Muscle layer of colon (tissue), 2 donors: ENCODE results near the gene IZUMO2.
A peak's percentile ranks its signal among the peaks of the same experiment; 100 is the strongest.
"Not testable (repeated sequence)": the region's sequence is repeated elsewhere in the genome, so short reads cannot be mapped to it uniquely, and the experiment has no call there.

ENCODE experiments used
- H3K27ac ChIP-seq: one replicate; pipeline ENCODE4 v1.7.0; 2013; ENCODE audit warnings: low read depth, mild to moderate bottlenecking, low read length, moderate library complexity
- H3K27me3 ChIP-seq, 2 donors: one replicate each; pipeline ENCODE4 v1.7.0; 2013; ENCODE audit warnings: low read length in 2 of 2, mild to moderate bottlenecking in 2 of 2; ENCODE audit not compliant: insufficient read depth in 2 of 2, control insufficient read depth in 1 of 2
- H3K36me3 ChIP-seq: one replicate; pipeline ENCODE4 v1.7.0; 2013; ENCODE audit warnings: mild to moderate bottlenecking, low read length; ENCODE audit not compliant: insufficient read depth
- H3K4me1 ChIP-seq: one replicate; pipeline ENCODE4 v1.7.0; 2013; ENCODE audit warnings: mild to moderate bottlenecking, low read length; ENCODE audit not compliant: insufficient read depth
- H3K4me3 ChIP-seq, 2 donors: one replicate each; pipeline ENCODE4 v1.7.0; 2013; ENCODE audit warnings: low read length in 2 of 2, low read depth in 1 of 2, mild to moderate bottlenecking in 1 of 2, moderate library complexity in 1 of 2
- H3K9ac ChIP-seq: one replicate; pipeline ENCODE4 v1.7.0; 2013; ENCODE audit warnings: low read length
- H3K9me3 ChIP-seq: one replicate; pipeline ENCODE4 v1.7.0; 2013; ENCODE audit warnings: mild to moderate bottlenecking, low read length
- donor health status: abdominal sarcoma.
- donor health status: Adenocarcinoma of cecum.

The IZUMO2 gene

DNA sequence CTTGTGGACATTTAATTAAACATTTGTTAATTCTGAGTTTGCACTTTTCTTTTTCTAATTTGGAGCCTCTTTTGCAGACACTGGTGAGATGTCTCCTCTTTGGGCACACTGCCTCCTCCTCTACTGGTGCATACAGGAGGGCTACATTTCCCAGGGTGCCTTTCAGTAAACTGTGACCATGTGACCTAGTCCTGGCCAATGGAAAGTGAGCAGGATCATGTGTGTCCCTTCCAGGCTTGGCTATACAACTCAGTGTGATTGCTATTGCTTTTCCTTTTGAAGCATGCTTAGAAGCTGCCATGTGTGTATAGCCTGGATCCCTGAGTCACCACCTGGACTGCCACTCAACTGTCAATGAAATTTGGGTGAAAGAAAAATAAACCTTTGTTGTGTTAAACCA lies 4.5 kb downstream of the IZUMO2 start:
- Histone ChIP-seq H3K4me3 (no peak overlapping the region), H3K9ac (no peak overlapping the region), H3K9me3 (peaks cover 8% of the 10 kb centered on the region), H3K27ac (no peak overlapping the region), H3K4me1 (no peaks in the 10 kb centered on the region), H3K27me3 (peaks cover 0 to 5% of the 10 kb centered on the region in 2 donors), H3K36me3 (no peaks in the 10 kb centered on the region)

DNA sequence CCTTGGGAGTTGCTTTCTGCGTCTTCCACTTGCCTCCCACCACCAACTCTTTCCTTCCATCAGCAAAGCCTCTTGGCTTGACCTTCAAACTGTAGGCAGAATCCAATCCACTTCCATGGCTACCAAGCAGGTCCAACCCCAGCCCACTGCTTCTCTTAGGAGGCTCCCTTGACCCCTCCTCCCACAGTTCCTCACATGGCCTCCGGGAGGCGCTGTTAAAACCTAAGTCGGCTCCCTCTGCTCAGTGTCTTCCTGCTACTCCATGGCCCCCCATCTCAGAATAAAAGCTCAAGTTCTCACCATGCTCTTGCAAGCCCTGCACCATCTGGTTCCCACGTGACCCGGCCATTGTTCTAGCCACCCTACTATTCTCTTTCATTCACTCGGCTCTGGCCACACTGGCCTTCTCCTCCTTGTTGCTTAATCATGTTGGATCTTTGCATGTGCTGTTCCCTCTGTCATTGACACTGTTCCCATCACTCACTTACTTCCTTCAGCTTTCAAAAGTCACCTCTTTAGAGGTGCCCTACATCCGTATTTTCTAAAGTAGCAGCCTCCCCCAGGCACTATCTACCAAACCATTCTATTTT lies 7.5 kb downstream of the IZUMO2 start:
- no peak overlapping the region for H3K27ac ChIP-seq
- H3K4me3 ChIP-seq: no peak overlapping the region
- H3K36me3 ChIP-seq: no peaks in the 10 kb centered on the region
- H3K4me1 ChIP-seq: no peaks in the 10 kb centered on the region
- no peak overlapping the region for H3K9ac ChIP-seq
- H3K27me3 ChIP-seq: no peaks in the 10 kb centered on the region
- peaks cover 8% of the 10 kb centered on the region for H3K9me3 ChIP-seq

- no peaks in the 10 kb centered on the region for H3K36me3 ChIP-seq
- H3K9ac ChIP-seq: no peak overlapping the region
- no peak overlapping the region for H3K4me3 ChIP-seq
- H3K27me3 ChIP-seq: peaks cover 0 to 6% of the 10 kb centered on the region in 2 donors
- peaks cover 8% of the 10 kb centered on the region for H3K9me3 ChIP-seq
- no peak overlapping the region for H3K27ac ChIP-seq
- H3K4me1 ChIP-seq: no peaks in the 10 kb centered on the region
Observed at GRCh38 chr19:50154529-50154928, 8.6 kb downstream of the IZUMO2 start.

- H3K9ac ChIP-seq: no peak overlapping the region
- H3K4me3 ChIP-seq: no peak overlapping the region
- H3K4me1 ChIP-seq: no peaks in the 10 kb centered on the region
- H3K9me3 ChIP-seq: no peaks in the 10 kb centered on the region
- H3K27ac ChIP-seq: no peak overlapping the region
- H3K27me3 ChIP-seq: peaks cover 0 to 6% of the 10 kb centered on the region in 2 donors
- no peaks in the 10 kb centered on the region for H3K36me3 ChIP-seq
Observed at GRCh38 chr19:50152578-50152977, 10.5 kb downstream of the IZUMO2 start.

DNA sequence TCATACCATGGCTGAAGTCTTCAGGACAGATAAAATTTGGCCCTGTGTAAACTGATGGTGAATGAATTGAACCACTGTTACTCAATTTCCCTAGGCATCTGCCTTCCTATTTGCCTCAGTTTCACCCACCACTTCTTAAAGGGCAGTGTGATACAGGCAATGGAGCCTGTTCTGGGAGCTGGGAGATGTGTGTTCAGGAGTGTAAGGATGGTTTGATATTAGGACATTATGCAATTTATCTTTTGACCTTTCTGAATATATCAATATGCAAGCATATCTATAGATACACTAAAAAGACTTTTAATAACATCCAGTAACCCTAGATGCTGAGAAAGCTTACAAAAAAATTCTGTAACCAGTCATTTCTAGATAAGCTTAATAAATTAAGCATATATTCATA lies 14.6 kb downstream of the IZUMO2 start:
- Histone ChIP-seq H3K27ac (no peak overlapping the region), H3K9ac (no peak overlapping the region), H3K36me3 (no peaks in the 10 kb centered on the region), H3K4me1 (no peaks in the 10 kb centered on the region), H3K27me3 (peaks cover 0 to 6% of the 10 kb centered on the region in 2 donors), H3K9me3 (no peaks in the 10 kb centered on the region), H3K4me3 (peak overlapping the region in 1 of 2 donors; percentile 76)

GRCh38 chr19:50147462-50148423 lies 15.3 kb downstream of the IZUMO2 start:
- H3K27ac ChIP-seq: peak overlapping the region; percentile 54
- H3K36me3 ChIP-seq: no peaks in the 10 kb centered on the region
- peak overlapping the region; percentile 63 to 76 for H3K4me3 ChIP-seq
- H3K27me3 ChIP-seq: peaks cover 0 to 6% of the 10 kb centered on the region in 2 donors
- H3K9me3 ChIP-seq: no peaks in the 10 kb centered on the region
- no peaks in the 10 kb centered on the region for H3K4me1 ChIP-seq
- peak overlapping the region; percentile 38 for H3K9ac ChIP-seq

DNA sequence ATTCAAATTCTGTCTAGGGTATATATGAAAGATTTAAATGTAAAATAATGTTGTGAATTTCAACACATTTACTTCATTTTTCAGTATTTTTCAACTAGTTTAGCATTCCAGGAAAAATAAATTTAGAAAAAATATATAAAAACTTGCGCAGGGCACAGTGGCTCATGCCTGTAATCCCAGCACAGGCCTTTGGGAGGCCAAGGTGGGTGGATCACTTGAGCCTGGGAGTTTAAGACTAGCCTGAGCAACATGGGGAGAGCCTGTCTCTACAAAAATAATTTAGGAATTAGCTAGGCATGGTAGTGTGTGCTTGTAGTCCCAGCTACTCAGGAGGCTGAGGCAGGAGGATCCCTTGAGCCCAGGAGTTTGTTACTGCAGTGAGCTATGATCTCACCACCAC lies 21.2 kb downstream of the IZUMO2 start:
- not testable (repeated sequence) for H3K27me3 ChIP-seq, H3K9me3 ChIP-seq, H3K27ac ChIP-seq, H3K4me3 ChIP-seq, H3K36me3 ChIP-seq, H3K4me1 ChIP-seq, H3K9ac ChIP-seq

GRCh38 chr19:50140118-50140845 lies 22.8 kb downstream of the IZUMO2 start:
- not testable (repeated sequence) for H3K4me1 ChIP-seq, H3K27me3 ChIP-seq, H3K4me3 ChIP-seq, H3K36me3 ChIP-seq, H3K9ac ChIP-seq, H3K9me3 ChIP-seq, H3K27ac ChIP-seq

DNA sequence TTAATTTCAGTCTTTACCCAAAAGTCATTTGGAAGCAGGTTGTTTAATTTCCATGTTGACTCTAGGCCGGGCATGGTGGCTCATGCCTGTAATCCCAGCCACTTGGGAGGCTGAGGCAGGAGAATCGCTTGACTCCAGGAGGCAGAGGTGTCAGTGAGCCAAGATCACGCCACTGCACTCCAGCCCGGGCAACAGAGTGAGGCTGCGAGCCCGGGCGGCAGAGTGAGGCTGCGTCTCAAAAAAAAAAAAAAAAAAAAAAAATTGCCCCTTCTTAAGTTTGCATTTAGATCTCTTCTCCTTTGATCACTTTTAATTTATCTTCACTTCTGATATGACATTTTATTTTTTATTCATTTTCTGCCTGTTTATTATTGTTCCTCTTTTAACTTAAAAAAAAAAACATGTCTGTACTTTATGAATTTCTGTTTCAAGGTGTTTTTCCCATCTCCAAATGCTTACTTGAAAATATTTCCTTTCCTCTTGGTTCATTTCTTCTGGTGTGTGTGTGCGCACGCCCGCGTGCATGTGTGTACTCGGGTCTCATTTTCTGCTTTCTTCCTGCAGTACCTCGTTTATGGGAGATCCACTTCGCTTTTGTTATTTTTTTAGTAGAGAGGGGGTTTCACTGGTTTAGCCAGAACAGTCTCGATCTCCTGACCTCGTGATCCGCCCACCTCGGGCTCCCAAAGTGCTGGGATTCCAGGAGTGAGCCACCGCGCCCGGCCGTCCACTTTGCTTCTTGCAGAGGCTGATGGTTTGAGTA lies 26.3 kb downstream of the IZUMO2 start:
- not testable (repeated sequence) for H3K9ac ChIP-seq

GRCh38 chr19:50135856-50136602 lies 27.1 kb downstream of the IZUMO2 start:
- H3K9ac ChIP-seq, H3K4me3 ChIP-seq, H3K9me3 ChIP-seq, H3K36me3 ChIP-seq, H3K27ac ChIP-seq, H3K4me1 ChIP-seq: not testable (repeated sequence)
- H3K27me3 ChIP-seq: peaks cover 5 to 12% of the 10 kb centered on the region in 2 donors

More for the DNA sequence above, 26.3 kb downstream of the IZUMO2 start:
- H3K9me3 ChIP-seq, H3K4me3 ChIP-seq, H3K27ac ChIP-seq, H3K36me3 ChIP-seq, H3K4me1 ChIP-seq: not testable (repeated sequence)
- peaks cover 5 to 12% of the 10 kb centered on the region in 2 donors for H3K27me3 ChIP-seq
